NB4 (cell line): ENCODE data around the gene DTNBP1.

Experiments
- DNase-seq: peaks from one replicate; pipeline ENCODE4 v3.0.0; 2010; ENCODE audit warnings: low read depth
- H3K4me3 ChIP-seq: one replicate; pipeline ENCODE4 v1.5.1; 2011; ENCODE audit warnings: mild to moderate bottlenecking, low read depth, low read length, moderate library complexity
- MAX ChIP-seq: IDR thresholded peaks from 2 replicates; pipeline ENCODE4 v1.6.1; 2011; ENCODE audit warnings: low read depth, low read length
- MYC ChIP-seq: IDR thresholded peaks from 2 replicates; pipeline ENCODE4 v1.6.1; 2011; ENCODE audit warnings: low read depth, low read length
- POLR2A ChIP-seq: IDR thresholded peaks from 2 replicates; pipeline ENCODE4 v1.6.1; 2011; ENCODE audit warnings: mild to moderate bottlenecking; ENCODE audit not compliant: insufficient read length; ENCODE audit errors: extremely low read depth
- TF ChIP-seq, protein P1 (sequence below): IDR thresholded peaks from one replicate; pipeline ENCODE4 v1.5.1; 2012; ENCODE audit warnings: low read depth, low read length

DTNBP1 gene

GRCh38 chr6:15505463-15505918, 157.3 kb downstream of the DTNBP1 start:
- TF ChIP-seq, protein P1, sequence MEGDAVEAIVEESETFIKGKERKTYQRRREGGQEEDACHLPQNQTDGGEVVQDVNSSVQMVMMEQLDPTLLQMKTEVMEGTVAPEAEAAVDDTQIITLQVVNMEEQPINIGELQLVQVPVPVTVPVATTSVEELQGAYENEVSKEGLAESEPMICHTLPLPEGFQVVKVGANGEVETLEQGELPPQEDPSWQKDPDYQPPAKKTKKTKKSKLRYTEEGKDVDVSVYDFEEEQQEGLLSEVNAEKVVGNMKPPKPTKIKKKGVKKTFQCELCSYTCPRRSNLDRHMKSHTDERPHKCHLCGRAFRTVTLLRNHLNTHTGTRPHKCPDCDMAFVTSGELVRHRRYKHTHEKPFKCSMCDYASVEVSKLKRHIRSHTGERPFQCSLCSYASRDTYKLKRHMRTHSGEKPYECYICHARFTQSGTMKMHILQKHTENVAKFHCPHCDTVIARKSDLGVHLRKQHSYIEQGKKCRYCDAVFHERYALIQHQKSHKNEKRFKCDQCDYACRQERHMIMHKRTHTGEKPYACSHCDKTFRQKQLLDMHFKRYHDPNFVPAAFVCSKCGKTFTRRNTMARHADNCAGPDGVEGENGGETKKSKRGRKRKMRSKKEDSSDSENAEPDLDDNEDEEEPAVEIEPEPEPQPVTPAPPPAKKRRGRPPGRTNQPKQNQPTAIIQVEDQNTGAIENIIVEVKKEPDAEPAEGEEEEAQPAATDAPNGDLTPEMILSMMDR, result no peak
- TF ChIP-seq POLR2A (no peak), MYC (no peak), MAX (no peak)
- no peak for DNase-seq
- no peak overlapping the region for H3K4me3 ChIP-seq

- no peak for DNase-seq
- no peak overlapping the region for H3K4me3 ChIP-seq
- no peak for TF ChIP-seq POLR2A
- no peak for TF ChIP-seq MYC
- TF ChIP-seq, protein P1, result no peak
- TF ChIP-seq MAX, result no peak
Measured at GRCh38 chr6:15504581-15505350, 158.1 kb downstream of the DTNBP1 start.

DNA sequence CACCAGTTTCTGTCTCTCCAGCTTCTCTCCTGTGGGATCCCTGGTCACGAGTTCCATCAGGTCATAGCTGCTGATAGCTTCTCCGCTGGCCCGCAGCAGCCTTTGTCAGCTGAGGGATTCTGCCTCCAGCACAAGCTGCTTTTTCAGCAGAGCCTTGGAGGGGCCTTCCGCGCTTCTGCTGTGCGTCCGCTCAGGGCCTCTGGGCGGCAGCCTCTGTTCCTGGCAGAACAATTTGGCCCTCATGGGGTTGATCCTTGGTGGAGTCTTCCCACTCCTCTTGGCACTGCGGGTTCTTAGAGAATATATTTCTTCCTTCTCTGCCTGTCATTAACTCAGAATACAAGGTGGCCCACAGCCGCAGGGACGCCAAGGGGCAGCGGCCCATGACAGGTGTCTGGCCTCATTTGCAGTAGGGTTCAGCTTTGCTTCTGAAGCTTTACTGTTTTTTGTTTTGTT, 158.8 kb downstream of the DTNBP1 start:
- TF ChIP-seq POLR2A (no peak), MAX (no peak), MYC (no peak)
- TF ChIP-seq, protein P1, result no peak
- no peak overlapping the region for H3K4me3 ChIP-seq
- DNase-seq, result no peak

DNA sequence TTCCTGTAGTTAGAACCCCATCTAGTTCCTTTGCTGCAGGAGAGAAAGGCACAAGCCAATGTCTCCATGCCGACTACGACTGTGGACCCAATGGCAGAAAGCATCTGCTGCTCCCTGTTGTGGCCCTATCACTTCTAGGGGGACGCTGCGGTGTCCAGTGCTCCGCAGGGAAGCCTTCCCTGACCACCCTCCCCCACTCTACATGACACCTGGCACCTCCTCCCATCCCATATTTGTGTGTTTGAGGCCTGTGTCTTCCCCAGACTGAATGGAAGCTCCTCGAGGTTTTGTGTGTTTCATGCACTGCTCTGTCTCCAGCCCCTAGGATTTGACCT, 159.5 kb downstream of the DTNBP1 start:
- H3K4me3 ChIP-seq, result no peak overlapping the region
- no peak for TF ChIP-seq MAX
- TF ChIP-seq, protein P1, result no peak
- TF ChIP-seq POLR2A, result no peak
- TF ChIP-seq MYC, result no peak
- no peak for DNase-seq

DNA sequence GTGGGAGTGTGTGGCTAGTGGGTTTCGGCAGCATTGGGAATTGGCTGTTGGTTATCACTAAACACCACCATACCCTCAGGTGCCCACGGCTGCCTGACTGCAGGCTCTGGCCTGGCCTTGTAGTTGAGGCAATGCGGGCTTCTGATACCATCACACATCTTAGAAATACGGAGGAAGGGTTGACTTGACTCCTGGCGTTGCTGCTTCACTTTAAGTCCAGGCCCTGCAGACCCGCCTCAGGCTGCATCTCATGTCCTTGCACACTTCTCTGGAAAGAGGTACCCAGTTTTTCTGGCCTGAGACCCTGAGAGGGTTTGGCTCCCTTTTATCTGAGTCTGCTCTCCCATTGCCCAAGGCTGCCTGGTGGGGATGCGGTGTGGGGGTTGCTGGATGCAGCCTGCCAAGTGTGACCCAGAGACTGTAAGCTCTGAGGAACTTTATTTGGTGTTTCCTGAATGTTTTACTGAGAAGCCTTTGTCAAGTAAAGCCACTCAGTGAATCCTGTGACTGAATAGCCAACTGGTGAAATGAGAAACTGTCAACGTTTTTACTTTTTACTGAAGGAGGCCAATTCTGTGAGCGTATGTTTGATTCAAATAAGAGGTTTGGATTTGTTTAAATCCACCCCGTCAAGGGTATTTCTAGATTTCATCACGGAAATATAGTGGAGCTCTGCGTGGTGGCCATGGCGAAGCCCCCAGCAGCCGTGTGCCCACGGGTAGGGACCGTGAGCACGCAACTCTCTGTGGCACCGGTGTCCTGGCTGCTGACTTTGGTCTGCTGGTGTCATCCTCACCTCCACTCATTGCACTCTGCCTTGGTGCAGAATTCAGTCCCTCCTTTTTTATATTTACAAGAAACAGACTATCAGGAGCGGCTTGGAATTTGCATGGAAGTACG, 160.1 kb downstream of the DTNBP1 start:
- no peak overlapping the region for H3K4me3 ChIP-seq
- DNase-seq, result no peak
- TF ChIP-seq MYC (no peak), POLR2A (no peak), MAX (no peak)
- TF ChIP-seq, protein P1, result no peak
